Lower leg skin (tissue), 4 donors: ENCODE measurements around the gene STARD10. TPM values are rescaled to one million over a fixed set of nuclear protein-coding genes. Genes with fewer than 3 reads are reported as not detected.
"Not testable (repeated sequence)": the region's sequence is repeated elsewhere in the genome, so short reads cannot be mapped to it uniquely, and the experiment has no call there.

ENCODE experiments used
- DNase-seq, 2 donors: peaks; one replicate each; pipeline ENCODE4 v3.0.0-alpha.2; 2019; ENCODE audit warnings: low spot score in 2 of 2
- H3K4me3 ChIP-seq: fragments of 200-600 bp; sonication (generic); 2 replicates; pipeline ENCODE4 v1.5.1; 2017; ENCODE audit warnings: mild to moderate bottlenecking, low read depth; ENCODE audit not compliant: poor library complexity, severe bottlenecking
- CTCF ChIP-seq, 3 donors: fragments of 450-650 bp; IDR thresholded peaks; one replicate each; pipeline ENCODE4 v1.5.1; 2016; ENCODE audit warnings: antibody characterized with exemption in 3 of 3, mild to moderate bottlenecking in 3 of 3, moderate library complexity in 2 of 3
- POLR2A ChIP-seq, 2 donors: fragments of 450-650 bp; IDR thresholded peaks; one replicate each; pipeline ENCODE4 v1.6.1; 2016 to 2017; ENCODE audit warnings: antibody characterized with exemption in 2 of 2, mild to moderate bottlenecking in 1 of 2, moderate library complexity in 1 of 2
- WGBS, 2 donors: methylation state at CpG; one replicate each; pipeline ENCODE4 v1.1.5; 2018; 5-methylcytosine and 5-hydroxymethylcytosine counted together
- intact Hi-C: fragments of 100-400 bp; cut with DNase I; formaldehyde crosslinking; loops from one replicate; pipeline ENCODE4 v1.15.0; 2023; ENCODE audit warnings: low total_unique reads
- total RNA-seq, 4 donors: library from RNA; depleted of rRNA; stranded (reverse); fragments of >200 nt; gene quantifications; one replicate each; pipeline ENCODE4 v1.1.0, GENCODE V29; 2016

The STARD10 gene
- total RNA-seq, 4 donors from 2014 or later: 90.3 to 119 (median 110) TPM

- WGBS, 2 donors: 87 to 97% methylated on average over 6 to 7 of the region's 7 CpGs
Observed at GRCh38 chr11:72828692-72829101, 34.9 kb upstream of the STARD10 start.

GRCh38 chr11:72828081-72828567 lies 34.3 kb upstream of the STARD10 start:
- no peak overlapping the region for H3K4me3 ChIP-seq
- peak in 1 of 2 donors; percentile 86 for DNase-seq
- TF ChIP-seq CTCF (IDR thresholded peaks at IDR 0.05): no peak
- TF ChIP-seq POLR2A (IDR thresholded peaks at IDR 0.05): no peak
- intact Hi-C loops: no loop called here
- 71 to 74% methylated on average over 8 to 10 of the region's 11 CpGs for WGBS, 2 donors

More at GRCh38 chr11:72828692-72829101, 34.9 kb upstream of the STARD10 start:
- H3K4me3 ChIP-seq: no peak overlapping the region
- DNase-seq: no peak
- intact Hi-C loops: no loop called here
- no peak for TF ChIP-seq CTCF (IDR thresholded peaks at IDR 0.05)
- no peak for TF ChIP-seq POLR2A (IDR thresholded peaks at IDR 0.05)

GRCh38 chr11:72827656-72828055 lies 33.8 kb upstream of the STARD10 start:
- peak in 1 of 2 donors; percentile 76 for DNase-seq
- intact Hi-C loops, H3K4me3 ChIP-seq: not testable (repeated sequence)
- 75% methylated on average over 11 of the region's 11 CpGs for WGBS, 2 donors

GRCh38 chr11:72826942-72827480 lies 33.2 kb upstream of the STARD10 start:
- 86 to 96% methylated on average over 5 to 8 of the region's 8 CpGs for WGBS, 2 donors
- intact Hi-C loops: no loop called here
- DNase-seq: peak in 1 of 2 donors; percentile 81
- no peak overlapping the region for H3K4me3 ChIP-seq
- TF ChIP-seq CTCF (IDR thresholded peaks at IDR 0.05): no peak
- no peak for TF ChIP-seq POLR2A (IDR thresholded peaks at IDR 0.05)

GRCh38 chr11:72826191-72826941 lies 32.5 kb upstream of the STARD10 start:
- DNase-seq: peak in 1 of 2 donors; percentile 82
- intact Hi-C loops: no loop called here
- TF ChIP-seq POLR2A (IDR thresholded peaks at IDR 0.05) (no peak), CTCF (IDR thresholded peaks at IDR 0.05) (no peak)
- no peak overlapping the region for H3K4me3 ChIP-seq
- WGBS, 2 donors: 92 to 94% methylated on average over 14 to 15 of the region's 15 CpGs

- TF ChIP-seq POLR2A (IDR thresholded peaks at IDR 0.05) (no peak), CTCF (IDR thresholded peaks at IDR 0.05) (no peak)
- no peak overlapping the region for H3K4me3 ChIP-seq
- 63 to 78% methylated on average over 4 of the region's 4 CpGs for WGBS, 2 donors
- DNase-seq: peak in 1 of 2 donors; percentile 76
- intact Hi-C loops: no loop called here
Observed at GRCh38 chr11:72825661-72826060, 31.8 kb upstream of the STARD10 start.
